NOMO-1 treated with DMSO at 0.1 percent for 48 hours (cell line): ENCODE data around the gene MLNR.
A peak's percentile ranks its signal among the peaks of the same experiment; 100 is the strongest.

Experiments used
- DNase-seq: peaks from one replicate; lab custom pipeline; 2025; ENCODE audit not compliant: unreplicated experiment; lab: John Stamatoyannopoulos, UW

The MLNR gene

GRCh38 chr13:49220036-49220855 is at the start of gene MLNR:
TSS of gene MLNR (plus strand) at chr13:49220338. CDS start at chr13:49220338, 0 bp downstream.
- no peak for DNase-seq

- DNase-seq, result no peak
Observed at GRCh38 chr13:49171359-49171758, 48.8 kb upstream of the MLNR start.

DNA sequence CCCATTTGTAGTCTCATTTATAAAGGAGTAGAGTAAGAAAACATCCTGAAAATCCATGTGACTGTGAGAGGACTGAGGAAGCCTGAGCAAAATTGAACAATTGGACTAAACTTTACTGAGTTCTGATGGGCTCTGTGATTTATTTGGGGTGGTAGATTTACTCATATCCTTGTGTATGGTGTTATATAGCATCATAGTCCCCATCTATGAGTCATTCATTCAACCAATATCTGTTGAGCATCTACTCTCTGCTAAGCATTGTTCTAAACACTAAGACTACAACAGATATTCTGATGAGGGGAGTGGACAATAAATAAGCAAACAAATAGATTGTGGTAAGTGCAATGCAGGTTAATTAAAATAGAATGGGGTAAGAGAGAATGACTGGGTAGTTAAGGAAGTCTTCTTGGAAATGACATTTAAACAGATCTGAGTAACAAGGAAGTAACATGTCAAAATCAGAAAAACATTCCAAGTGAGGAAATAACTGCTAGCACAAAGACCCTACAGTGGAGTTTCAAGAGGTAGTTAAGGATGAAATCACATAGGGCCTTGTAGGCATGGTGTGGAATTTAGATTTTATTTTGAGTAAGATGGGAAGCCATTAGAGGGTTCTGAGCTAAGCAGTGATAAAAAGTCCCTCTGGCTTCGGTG is 36.3 kb upstream of the MLNR start:
- no peak for DNase-seq

DNA sequence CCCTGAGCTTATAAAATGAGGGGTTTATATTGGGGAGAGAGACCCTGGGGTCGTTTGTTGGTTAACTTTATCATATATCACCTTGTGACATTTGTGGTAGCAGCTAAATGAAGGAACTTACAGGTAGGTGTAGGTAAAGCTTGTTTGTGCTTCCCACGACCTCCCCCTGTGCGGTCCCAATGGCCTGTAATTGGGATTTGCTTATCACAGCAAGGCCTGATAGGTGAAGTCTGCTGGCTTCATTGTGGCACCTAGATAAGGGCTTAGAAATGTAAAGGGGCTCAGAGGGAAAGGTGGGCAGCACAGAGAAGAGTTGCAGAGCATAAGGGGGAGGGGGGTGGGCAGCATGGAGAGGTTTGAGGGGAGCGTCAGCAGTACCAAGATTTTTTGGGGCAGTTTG is 35.5 kb upstream of the MLNR start:
- DNase-seq, result no peak

DNA sequence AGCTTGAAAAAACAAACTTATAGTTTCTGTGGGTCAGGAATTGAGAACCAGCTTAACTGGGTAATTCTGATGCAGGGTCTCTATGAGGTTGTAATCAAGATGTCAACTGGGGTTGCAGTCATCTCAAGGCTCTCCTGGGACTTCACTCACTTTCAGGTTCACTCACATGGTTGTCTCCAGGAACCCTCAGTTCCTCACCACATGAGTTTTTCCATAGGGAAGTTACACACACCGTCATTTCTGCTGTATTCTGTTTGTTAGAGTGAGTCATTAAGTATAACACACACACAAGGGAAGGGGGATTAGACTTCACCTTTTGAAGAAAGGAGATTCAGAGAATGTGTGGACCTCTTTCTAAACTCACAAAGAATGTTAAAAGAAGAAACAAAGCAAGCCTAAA is 34.9 kb upstream of the MLNR start:
- no peak for DNase-seq

- DNase-seq, result no peak
Observed at GRCh38 chr13:49190901-49191300, 29.2 kb upstream of the MLNR start.

- DNase-seq, result no peak
Observed at GRCh38 chr13:49206641-49207040, 13.5 kb upstream of the MLNR start.

- DNase-seq, result no peak
Observed at GRCh38 chr13:49208619-49209018, 11.5 kb upstream of the MLNR start.

GRCh38 chr13:49210114-49210513 is 10.0 kb upstream of the MLNR start:
- no peak for DNase-seq

DNA sequence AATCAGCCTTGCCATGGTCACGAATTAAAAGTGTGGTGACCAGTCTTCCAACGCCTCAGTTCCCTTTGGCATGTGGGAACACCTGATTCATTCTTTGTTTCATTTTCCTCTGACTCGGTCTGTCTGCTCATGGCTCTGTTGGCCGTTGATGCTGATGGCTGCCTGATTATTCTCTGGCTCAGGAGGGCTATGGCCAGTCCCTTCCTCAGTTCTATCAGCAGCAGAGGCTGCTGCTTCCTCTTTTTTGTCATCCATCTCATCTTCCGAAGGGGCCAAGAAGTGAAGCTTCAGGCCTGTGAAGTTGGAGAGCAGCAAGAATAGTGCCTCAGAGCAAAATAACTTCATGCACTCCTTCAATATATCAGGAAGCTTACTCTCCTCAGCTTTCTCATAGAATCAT is 9.5 kb upstream of the MLNR start:
- DNase-seq, result no peak

- no peak for DNase-seq
Observed at GRCh38 chr13:49213539-49213938, 6.6 kb upstream of the MLNR start.

DNA sequence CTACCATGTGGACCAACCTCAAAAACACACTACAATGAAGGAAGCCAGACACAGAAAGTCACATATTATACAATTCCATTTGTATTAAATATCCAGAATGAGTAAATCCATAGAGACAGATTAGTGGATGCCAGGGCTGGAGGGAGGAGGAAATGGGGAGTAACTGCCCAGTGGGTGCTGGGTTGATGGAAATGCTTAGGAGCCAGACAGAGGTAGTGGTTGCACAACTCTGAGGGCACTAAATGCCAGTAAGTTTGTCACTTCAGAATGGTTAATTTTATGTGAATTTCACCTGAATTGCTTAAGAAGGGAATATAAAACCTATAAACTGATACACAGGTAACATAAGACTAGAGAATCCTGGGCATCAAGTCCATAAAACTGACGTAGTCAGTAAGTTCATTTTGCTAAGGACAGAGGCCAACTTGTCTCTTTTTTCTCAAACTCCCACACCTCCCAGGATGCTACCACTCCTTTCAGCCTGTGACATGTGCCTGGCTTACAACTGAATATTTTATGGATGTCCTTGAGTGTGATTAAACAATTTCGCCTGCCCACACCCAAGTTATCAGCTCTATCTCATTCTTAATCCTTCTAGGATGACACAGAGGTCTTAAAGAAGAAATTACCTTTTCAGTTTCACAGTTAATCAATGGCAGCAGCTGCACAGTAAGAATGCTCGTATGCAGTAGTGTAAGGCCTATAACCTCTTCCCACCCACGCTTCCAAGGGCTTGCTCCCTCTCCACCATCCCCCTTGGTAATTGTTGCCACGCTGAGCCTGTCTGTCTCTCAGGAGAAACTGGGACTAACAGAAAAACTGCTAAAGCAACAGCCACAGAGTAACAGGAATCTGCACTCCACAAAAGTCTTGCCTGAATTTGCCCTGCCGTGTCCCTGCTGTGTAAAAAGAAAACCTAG is 5.9 kb upstream of the MLNR start:
- no peak for DNase-seq

GRCh38 chr13:49214917-49215376 is 5.2 kb upstream of the MLNR start:
- peak; percentile 91 for DNase-seq

GRCh38 chr13:49216334-49216733 is 3.8 kb upstream of the MLNR start:
- DNase-seq, result no peak

DNA sequence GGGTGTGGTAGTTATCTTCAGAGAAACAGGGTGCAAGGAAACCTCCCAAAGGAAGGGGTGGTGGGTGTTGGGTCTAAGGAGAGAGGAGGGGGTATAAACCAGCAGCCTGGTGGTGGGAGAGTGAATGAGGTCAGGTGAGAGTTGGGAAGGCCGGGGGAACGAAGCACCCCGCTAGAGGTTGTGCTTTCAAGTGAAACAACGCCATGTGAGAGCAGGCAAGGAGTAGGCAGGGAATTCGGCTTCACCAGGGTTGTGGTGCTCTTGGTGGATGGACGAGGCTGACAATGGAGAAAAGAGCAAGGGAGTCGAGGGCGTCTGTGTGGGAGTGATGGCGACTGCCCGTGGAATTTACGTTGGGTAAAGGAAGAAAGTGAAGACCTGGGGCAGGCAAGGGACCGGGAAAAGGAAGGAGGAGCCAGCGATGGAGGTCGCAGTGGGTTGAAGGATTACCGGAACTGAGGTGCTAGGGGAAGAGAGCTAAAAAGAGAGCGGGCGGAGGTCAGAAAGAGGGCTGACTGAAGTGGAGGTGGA is 2.1 kb upstream of the MLNR start:
- DNase-seq, result no peak

DNA sequence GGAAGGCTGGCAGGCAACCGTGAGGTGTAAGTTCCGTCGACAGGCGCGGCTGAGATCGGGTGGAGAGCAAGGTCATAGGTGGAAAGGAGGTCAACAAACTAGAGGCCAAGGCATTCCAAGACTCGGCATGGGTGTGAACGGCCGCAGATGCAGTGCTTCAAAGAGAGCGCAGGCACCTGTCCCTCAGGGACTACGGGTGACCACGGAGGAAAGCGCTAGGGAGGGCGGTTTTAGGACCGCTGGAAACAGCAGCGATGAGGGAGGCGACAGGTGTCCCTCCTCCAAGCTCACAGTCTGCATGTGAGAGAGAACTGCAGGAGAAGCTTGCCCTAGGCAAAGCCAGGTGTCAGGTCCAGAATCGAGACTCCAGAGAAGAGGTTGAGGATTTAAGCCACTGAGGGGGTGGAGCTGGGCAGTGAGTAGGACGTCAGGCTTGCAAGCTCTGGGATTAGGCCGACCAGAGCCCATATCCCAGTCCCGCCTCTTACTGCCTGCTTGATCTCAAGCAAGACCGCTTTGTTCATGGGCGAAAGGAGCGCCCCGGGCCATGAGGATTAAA is 1.6 kb upstream of the MLNR start:
- no peak for DNase-seq

DNA sequence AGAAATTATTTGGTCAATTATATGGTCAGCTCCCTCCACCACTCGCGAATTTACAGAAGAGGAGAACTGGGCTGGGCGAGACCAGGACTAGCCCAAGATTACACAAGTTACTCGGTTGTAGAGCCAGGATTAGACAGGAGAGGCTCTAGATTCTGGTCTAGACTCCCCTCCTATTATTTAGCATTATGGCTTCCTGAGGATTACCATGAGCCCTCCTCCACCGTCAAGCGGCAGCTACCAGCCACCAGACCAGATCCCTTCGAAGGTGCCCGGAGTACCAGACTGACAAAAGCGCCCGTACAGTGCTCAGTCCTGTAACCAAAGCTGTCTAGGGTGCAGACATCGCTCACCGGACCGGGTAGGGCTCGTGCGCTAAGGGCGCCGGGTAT is 497 bp upstream of the MLNR start:
- DNase-seq, result no peak

- DNase-seq, result no peak
Observed at GRCh38 chr13:49220856-49221589, 885 bp downstream of the MLNR start.

DNA sequence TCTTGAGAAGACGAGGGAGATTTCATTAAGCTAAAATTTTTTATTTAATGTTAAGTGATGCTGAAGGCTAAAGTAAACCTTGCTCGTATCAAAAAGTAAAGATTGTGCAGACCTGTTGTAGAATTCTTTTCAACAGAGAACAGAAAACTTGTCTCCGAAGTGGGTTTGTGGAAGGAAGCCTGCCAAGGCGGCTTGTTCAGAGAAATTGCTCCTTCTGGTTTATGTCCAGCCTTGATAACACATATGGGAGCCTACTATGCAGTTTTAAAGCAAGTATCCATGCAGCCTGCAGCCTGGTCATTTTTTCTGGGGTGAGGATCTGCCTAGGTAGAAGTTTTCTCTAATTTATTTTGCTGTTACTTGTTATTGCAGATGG is 1.4 kb downstream of the MLNR start:
- no peak for DNase-seq
